ENCODE measurements around the gene ZSCAN9. TPM values are rescaled to one million over a fixed set of nuclear protein-coding genes. Genes with fewer than 3 reads are reported as not detected.

The ZSCAN9 gene
- total RNA-seq, 4 donors from 2014 or later: 13.0 to 18.7 (median 14.8) TPM

GRCh38 chr6:28252009-28252975 is 27.2 kb downstream of the ZSCAN9 start, which contains the start of gene ZKSCAN4:
Gene ZKSCAN4, minus strand, starts transcription at chr6:28252269. Its CDS starts 289 bp downstream, at chr6:28251980.
- H3K9me3 ChIP-seq: no peaks in the 10 kb centered on the region
- intact Hi-C loops (cut with DNase I): no loop called here
- H3K27me3 ChIP-seq: no peaks in the 10 kb centered on the region
- H3K27ac ChIP-seq: peak within 1 kb of the TSS in 1 of 3 donors; percentile 8
- TF ChIP-seq POLR2A (IDR thresholded peaks at IDR 0.05): no peak
- TF ChIP-seq CTCF (IDR thresholded peaks at IDR 0.05): no peak
- 5 to 7% methylated on average over 14 of the region's 14 CpGs for WGBS, 2 donors
- DNase-seq: peak; percentile 60 to 70
- peak within 1 kb of the TSS; percentile 64 to 87 (median 86) for H3K4me3 ChIP-seq (replicated peaks in 1 of 3)
- H3K36me3 ChIP-seq: peaks cover 0 to 6% of the 10 kb centered on the region in 2 donors
- H3K4me1 ChIP-seq: peaks cover 6 to 15% of the 10 kb centered on the region in 2 donors

GRCh38 chr6:28254121-28254519 is 29.0 kb downstream of the ZSCAN9 start:
- Histone ChIP-seq H3K4me1 (peaks cover 6 to 15% of the 10 kb centered on the region in 2 donors), H3K4me3 (replicated peaks in 1 of 3) (no peak overlapping the region), H3K9me3 (no peaks in the 10 kb centered on the region), H3K27me3 (no peaks in the 10 kb centered on the region), H3K27ac (no peak overlapping the region), H3K36me3 (no peaks in the 10 kb centered on the region)
- WGBS, 2 donors: 89 to 90% methylated on average over 1 of the region's 1 CpG
- intact Hi-C loops (cut with DNase I): no loop called here
- DNase-seq: no peak
- TF ChIP-seq CTCF (IDR thresholded peaks at IDR 0.05) (no peak), POLR2A (IDR thresholded peaks at IDR 0.05) (no peak)

- intact Hi-C loops (cut with DNase I): no loop called here
- no peaks in the 10 kb centered on the region for H3K27me3 ChIP-seq
- 0% methylated on average over 1 of the region's 1 CpG for WGBS, 2 donors
- H3K27ac ChIP-seq: no peak overlapping the region
- no peak for DNase-seq
- TF ChIP-seq POLR2A (IDR thresholded peaks at IDR 0.05) (no peak), CTCF (IDR thresholded peaks at IDR 0.05) (no peak)
- no peaks in the 10 kb centered on the region for H3K36me3 ChIP-seq
- H3K4me3 ChIP-seq (replicated peaks in 1 of 3): no peak overlapping the region
- H3K4me1 ChIP-seq: peaks cover 6% of the 10 kb centered on the region in 2 donors
- H3K9me3 ChIP-seq: no peaks in the 10 kb centered on the region
Observed at GRCh38 chr6:28257042-28257441, 32.0 kb downstream of the ZSCAN9 start.

GRCh38 chr6:28258877-28259777 is 34.1 kb downstream of the ZSCAN9 start, which contains the start of gene NKAPL:
Gene NKAPL, plus strand, starts transcription at chr6:28259297. Its CDS starts 75 bp downstream, at chr6:28259372.
- no peak for TF ChIP-seq POLR2A (IDR thresholded peaks at IDR 0.05)
- TF ChIP-seq CTCF (IDR thresholded peaks at IDR 0.05): no peak
- no peaks in the 10 kb centered on the region for H3K36me3 ChIP-seq
- peak; percentile 58 to 67 for DNase-seq
- 29 to 31% methylated on average over 42 to 50 of the region's 58 CpGs for WGBS, 2 donors
- H3K27ac ChIP-seq: no peak within 1 kb of the TSS
- intact Hi-C loops (cut with DNase I): no loop called here
- H3K9me3 ChIP-seq: no peaks in the 10 kb centered on the region
- H3K27me3 ChIP-seq: no peaks in the 10 kb centered on the region
- no peaks in the 10 kb centered on the region for H3K4me1 ChIP-seq
- H3K4me3 ChIP-seq (replicated peaks in 1 of 3): peak within 1 kb of the TSS in 2 of 3 donors; percentile 5 to 23

All from thyroid gland (tissue), 4 donors.